T-cell (primary cell): ENCODE data around the gene HBEGF. TPM values are rescaled to one million over a fixed set of nuclear protein-coding genes. Genes with fewer than 3 reads are reported as not detected.
A peak's percentile ranks its signal among the peaks of the same experiment; 100 is the strongest.

ENCODE experiments used
- ATAC-seq, 4 experiments: fragments of 200-7000 bp in 3 of 4; fragments of 150-1000 bp in 1 of 4; cut with Tn5 transposase; replicated peaks in 1 of 4; 1 replicate in 3 of 4; 2 replicates in 1 of 4; pipeline ENCODE4 v1.10.0; 2021; ENCODE audit warnings: moderate library complexity in 3 of 4, mild to moderate bottlenecking in 2 of 4, moderate number of reproducible peaks in 1 of 4
- CTCF ChIA-PET, 2 donors: fragments of 300-600 bp; sonication (Branson Sonifier 250); formaldehyde crosslinking; loops; one replicate each; lab custom pipeline; 2022; ENCODE audit warnings: antibody characterized with exemption in 2 of 2; lab: Charles Lee
- POLR2A ChIA-PET, 2 donors: fragments of 300-600 bp; sonication (Branson Sonifier 250); formaldehyde crosslinking; loops; one replicate each; lab custom pipeline; 2022; ENCODE audit warnings: antibody characterized with exemption in 2 of 2; lab: Charles Lee
- DNase-seq, 35 experiments: peaks; one replicate each; pipeline versions ENCODE4 v3.0.0 to v3.0.0-alpha.2; 2013 to 2023
- H3K27ac ChIP-seq: one replicate; pipeline ENCODE4 v1.5.1; 2013; ENCODE audit warnings: low read length
- H3K27me3 ChIP-seq, 2 experiments: replicated peaks in 1 of 2; 1 replicate in 1 of 2; 2 replicates in 1 of 2; pipeline versions ENCODE4 v1.6.1 to v1.7.0; 2013; ENCODE audit warnings: low read length in 1 of 2, mixed read lengths in 1 of 2; ENCODE audit not compliant: control insufficient read depth in 2 of 2, insufficient read depth in 2 of 2; ENCODE audit errors: extremely low read depth in 1 of 2
- H3K36me3 ChIP-seq, 2 donors: 1 replicate in 1 of 2; 2 replicates in 1 of 2; pipeline versions ENCODE4 v1.6.1 to v1.7.0; 2013; ENCODE audit warnings: low read length in 1 of 2; ENCODE audit not compliant: control insufficient read depth in 2 of 2, insufficient read depth in 1 of 2; ENCODE audit errors: extremely low read depth in 1 of 2
- H3K4me1 ChIP-seq, 2 experiments: 1 replicate in 1 of 2; 2 replicates in 1 of 2; pipeline versions ENCODE4 v1.6.1 to v1.7.0; 2013; ENCODE audit warnings: low read length in 2 of 2, mixed read lengths in 1 of 2; ENCODE audit not compliant: insufficient read depth in 2 of 2, control insufficient read depth in 1 of 2; ENCODE audit errors: extremely low read depth in 1 of 2
- H3K4me3 ChIP-seq, 2 donors: 1 replicate in 1 of 2; 2 replicates in 1 of 2; pipeline versions ENCODE4 v1.5.1 to v1.7.0; 2013; ENCODE audit warnings: mild to moderate bottlenecking in 2 of 2, low read length in 1 of 2, moderate library complexity in 1 of 2; ENCODE audit not compliant: control insufficient read depth in 1 of 2; ENCODE audit errors: extremely low read depth in 1 of 2
- H3K9me3 ChIP-seq: 2 replicates; pipeline ENCODE4 v1.7.0; 2013
- H3K27ac Mint-ChIP-seq, 2 donors: one replicate each; pipeline ENCODE4 v1.8.0; 2020 to 2021; ENCODE audit warnings: mild to moderate bottlenecking in 2 of 2, mixed read lengths in 2 of 2
- H3K27me3 Mint-ChIP-seq, 2 donors: one replicate each; pipeline ENCODE4 v1.8.0; 2021 to 2022; ENCODE audit warnings: mixed read lengths in 2 of 2
- H3K36me3 Mint-ChIP-seq: one replicate; pipeline ENCODE4 v1.8.0; 2021; ENCODE audit warnings: mixed read lengths
- H3K4me1 Mint-ChIP-seq, 3 donors: one replicate each; pipeline ENCODE4 v1.8.0; 2020 to 2022; ENCODE audit warnings: mixed read lengths in 3 of 3, mild to moderate bottlenecking in 1 of 3
- H3K4me3 Mint-ChIP-seq, 3 donors: one replicate each; pipeline ENCODE4 v1.8.0; 2020 to 2022; ENCODE audit warnings: mild to moderate bottlenecking in 3 of 3, mixed read lengths in 3 of 3, moderate library complexity in 3 of 3
- H3K9me3 Mint-ChIP-seq, 3 donors: one replicate each; pipeline ENCODE4 v1.8.0; 2020 to 2022; ENCODE audit warnings: mixed read lengths in 3 of 3
- WGBS: methylation state at CpG from one replicate; pipeline ENCODE4 v1.1.5; 2013; ENCODE audit warnings: missing lambda C conversion rate; ENCODE audit not compliant: insufficient coverage; 5-methylcytosine and 5-hydroxymethylcytosine counted together
- total RNA-seq, 35 experiments: library from RNA in 6 of 35; stranded (reverse) in 6 of 35; fragments of 120-200 nt in 1 of 35; gene quantifications; one replicate each; pipeline versions ENCODE4 v1.2.1 to v1.2.4 and lab custom pipeline; 2013 to 2026

Gene HBEGF
- total RNA-seq, 5 donors from 2014 or later (not counting 1 experiment from before 2014, with no cell fraction given): 0.47 to 2.8 (median 1.9) TPM

DNA sequence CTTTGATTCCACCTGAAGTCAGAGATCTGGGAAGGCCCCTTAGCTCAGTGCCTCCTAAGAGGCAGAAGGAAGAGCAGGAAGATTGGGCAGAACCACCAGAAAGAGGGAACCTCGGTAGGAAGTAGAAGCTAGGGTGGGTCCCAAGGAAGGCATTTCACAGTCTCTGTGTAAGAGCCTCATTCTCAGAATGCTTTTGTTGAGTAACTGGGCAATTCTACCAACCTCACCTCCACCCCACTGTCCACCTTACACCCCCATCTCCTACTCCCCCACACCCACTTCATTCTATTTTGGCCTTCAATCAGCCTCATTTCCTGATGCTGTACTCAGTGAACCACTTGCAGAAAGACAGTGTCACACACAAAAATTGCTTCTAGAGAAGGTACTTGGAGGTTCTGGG, 3.5 kb downstream of the HBEGF start:
- H3K27ac ChIP-seq: peak overlapping the region; percentile 44
- H3K36me3 Mint-ChIP-seq: no peaks in the 10 kb centered on the region
- no peaks in the 10 kb centered on the region for H3K9me3 ChIP-seq
- H3K27me3 ChIP-seq: peaks cover 0 to 9% of the 10 kb centered on the region in 2 experiments
- peak overlapping the region in 1 of 2 donors; percentile 32 for H3K4me3 ChIP-seq
- DNase-seq (no peak), ATAC-seq (no peak)
- no peaks in the 10 kb centered on the region for H3K27me3 Mint-ChIP-seq
- WGBS: no CpG with 5 or more reads among the region's 1 CpG
- H3K4me1 ChIP-seq: peaks cover 37 to 41% of the 10 kb centered on the region in 2 experiments
- ChIA-PET POLR2A (interaction anchor here in 1 of 2 donors (0.6 kb wide), 2 partner anchors 91 to 1854 kb away, joined by 3 to 9 read pairs; no protein-coding TSS in a partner anchor), CTCF (interaction anchor here (0.6 to 0.8 kb wide), 2 partner anchors 30 to 1076 kb away, joined by 3 to 4 read pairs; no protein-coding TSS in a partner anchor)
- H3K4me3 Mint-ChIP-seq: peak overlapping the region in 1 of 3 donors; percentile 66
- H3K4me1 Mint-ChIP-seq: peaks cover 49 to 58% (median 55%) of the 10 kb centered on the region in 3 donors
- no peaks in the 10 kb centered on the region for H3K36me3 ChIP-seq
- no peaks in the 10 kb centered on the region for H3K9me3 Mint-ChIP-seq
- peak overlapping the region; percentile 73 to 88 for H3K27ac Mint-ChIP-seq

DNA sequence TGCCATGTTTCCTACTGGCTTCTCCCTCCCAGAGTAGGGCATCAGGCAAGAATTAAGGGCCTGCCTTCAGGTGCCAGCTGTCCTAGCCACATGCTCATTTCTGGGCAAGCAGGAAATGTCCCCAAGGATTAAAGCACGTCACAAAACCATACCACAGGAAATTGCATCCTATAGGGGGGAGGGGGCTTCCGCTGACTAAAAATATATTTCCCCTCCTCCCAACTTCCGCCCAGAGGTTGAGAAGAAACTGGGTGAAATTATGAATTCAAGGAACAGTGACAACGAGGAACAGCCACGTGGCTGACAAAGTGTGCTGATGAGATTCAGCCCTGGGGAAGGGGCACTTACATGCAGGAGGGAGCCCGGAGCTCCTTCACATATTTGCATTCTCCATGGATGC, 4.1 kb downstream of the HBEGF start:
- Histone ChIP-seq H3K4me3 (peak overlapping the region in 1 of 2 donors; percentile 3), H3K36me3 (peaks cover 0 to 3% of the 10 kb centered on the region in 2 donors), H3K4me1 (peaks cover 35 to 40% of the 10 kb centered on the region in 2 experiments), H3K27me3 (peaks cover 0 to 9% of the 10 kb centered on the region in 2 experiments), H3K9me3 (no peaks in the 10 kb centered on the region), H3K27ac (peak overlapping the region; percentile 44)
- Mint-ChIP-seq H3K36me3 (no peaks in the 10 kb centered on the region), H3K27me3 (no peaks in the 10 kb centered on the region), H3K27ac (peak overlapping the region; percentile 73 to 88), H3K9me3 (no peaks in the 10 kb centered on the region), H3K4me1 (peaks cover 46 to 54% (median 53%) of the 10 kb centered on the region in 3 donors), H3K4me3 (peak overlapping the region in 2 of 3 donors; percentile 40 to 66)
- DNase-seq (peak in 21 of 35 experiments; percentile 13 to 52 (median 21)), ATAC-seq (peak in 1 of 4 experiments; percentile 40)
- WGBS: 27% methylated on average over 3 of the region's 6 CpGs
- ChIA-PET POLR2A (interaction anchor here in 1 of 2 donors (0.6 kb wide), 1 partner anchor 1855 kb away, joined by 3 read pairs; no protein-coding TSS in a partner anchor), CTCF (interaction anchor here in 1 of 2 donors (0.5 to 1.2 kb wide), 2 partner anchors 10 to 11 kb away, joined by 3 to 4 read pairs; no protein-coding TSS in a partner anchor)

GRCh38 chr5:140341591-140341990, 4.8 kb downstream of the HBEGF start:
- H3K36me3 ChIP-seq: peaks cover 0 to 5% of the 10 kb centered on the region in 2 donors
- ATAC-seq (no peak), DNase-seq (no peak)
- no peaks in the 10 kb centered on the region for H3K9me3 ChIP-seq
- WGBS: 100% methylated on average over 2 of the region's 5 CpGs
- POLR2A ChIA-PET: no interaction called here
- H3K27me3 ChIP-seq: peaks cover 0 to 9% of the 10 kb centered on the region in 2 experiments
- Mint-ChIP-seq H3K36me3 (no peaks in the 10 kb centered on the region), H3K4me3 (peak overlapping the region in 1 of 3 donors; percentile 66), H3K27ac (peak overlapping the region in 1 of 2 donors; percentile 73), H3K27me3 (no peaks in the 10 kb centered on the region), H3K9me3 (no peaks in the 10 kb centered on the region), H3K4me1 (peaks cover 42 to 49% (median 48%) of the 10 kb centered on the region in 3 donors)
- CTCF ChIA-PET: interaction anchor here in 1 of 2 donors (1.2 kb wide), 1 partner anchor 10 kb away, joined by 4 read pairs; no protein-coding TSS in a partner anchor
- H3K4me3 ChIP-seq: no peak overlapping the region
- peaks cover 31 to 33% of the 10 kb centered on the region in 2 experiments for H3K4me1 ChIP-seq
- H3K27ac ChIP-seq: no peak overlapping the region

DNA sequence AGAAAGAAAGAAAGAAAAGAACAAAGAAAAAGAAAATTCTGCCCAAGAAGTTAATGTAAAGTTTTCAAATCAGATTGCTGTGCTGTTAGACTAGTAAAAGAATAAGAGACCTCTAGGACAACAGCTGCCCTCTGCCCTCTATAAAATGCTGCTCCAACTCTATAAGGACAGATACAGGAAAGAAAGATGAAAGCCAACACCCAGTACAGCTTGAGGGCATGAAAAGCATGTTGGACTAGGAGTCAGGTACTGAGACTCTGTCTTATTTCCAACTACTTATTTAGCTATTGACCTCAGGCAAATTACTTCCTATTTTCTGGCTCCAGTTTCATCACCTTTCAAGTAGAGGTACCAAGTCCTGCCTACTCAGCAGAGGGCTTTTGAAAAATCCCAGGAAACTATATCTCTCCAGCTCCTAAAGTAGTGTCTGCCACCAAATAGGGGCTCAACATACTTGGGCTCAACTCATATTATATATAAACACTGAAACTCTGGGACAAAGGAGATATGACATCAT, 5.7 kb downstream of the HBEGF start:
- ChIA-PET CTCF (interaction anchor here in 1 of 2 donors (1.2 kb wide), 1 partner anchor 11 kb away, joined by 4 read pairs; no protein-coding TSS in a partner anchor), POLR2A (no interaction called here)
- Mint-ChIP-seq H3K4me3 (no peak overlapping the region), H3K9me3 (no peaks in the 10 kb centered on the region), H3K27me3 (no peaks in the 10 kb centered on the region), H3K36me3 (no peaks in the 10 kb centered on the region), H3K4me1 (peaks cover 40 to 52% (median 48%) of the 10 kb centered on the region in 3 donors), H3K27ac (no peak overlapping the region)
- H3K4me3 ChIP-seq: no peak overlapping the region
- H3K36me3 ChIP-seq: peaks cover 0 to 5% of the 10 kb centered on the region in 2 donors
- H3K9me3 ChIP-seq: no peaks in the 10 kb centered on the region
- DNase-seq (no peak), ATAC-seq (no peak)
- H3K4me1 ChIP-seq: peaks cover 27 to 31% of the 10 kb centered on the region in 2 experiments
- peaks cover 0 to 5% of the 10 kb centered on the region in 2 experiments for H3K27me3 ChIP-seq
- H3K27ac ChIP-seq: no peak overlapping the region

DNA sequence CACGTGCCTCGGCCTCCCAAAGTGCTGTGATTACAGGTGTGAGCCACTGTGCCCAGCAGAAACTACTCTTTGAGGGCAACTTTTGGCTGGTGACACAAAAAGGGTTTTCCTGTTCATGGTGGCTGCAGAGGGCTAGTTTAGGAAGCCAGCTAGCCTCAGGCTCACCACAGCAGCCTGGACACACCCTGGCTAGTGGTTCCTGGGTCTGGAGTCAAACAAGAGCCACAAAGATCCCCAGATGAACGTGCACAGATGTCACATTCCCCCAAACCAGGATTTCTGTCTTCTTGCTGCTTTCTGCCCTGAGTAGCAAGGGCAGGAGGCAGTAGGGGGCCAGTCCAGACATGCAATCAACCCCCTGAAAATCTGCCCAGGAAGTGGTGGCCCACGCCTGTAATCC, 6.8 kb downstream of the HBEGF start:
- no peak overlapping the region for H3K27ac ChIP-seq
- POLR2A ChIA-PET: interaction anchor here in 1 of 2 donors (0.7 kb wide), 1 partner anchor 824 kb away, joined by 3 read pairs; no protein-coding TSS in a partner anchor
- WGBS: 72% methylated on average over 2 of the region's 4 CpGs
- peaks cover 0 to 5% of the 10 kb centered on the region in 2 donors for H3K36me3 ChIP-seq
- H3K4me1 ChIP-seq: peaks cover 25 to 26% of the 10 kb centered on the region in 2 experiments
- H3K9me3 ChIP-seq: no peaks in the 10 kb centered on the region
- H3K4me3 Mint-ChIP-seq: no peak overlapping the region
- no peaks in the 10 kb centered on the region for H3K27me3 Mint-ChIP-seq
- H3K36me3 Mint-ChIP-seq: peaks cover under 1% of the 10 kb centered on the region
- no peaks in the 10 kb centered on the region for H3K9me3 Mint-ChIP-seq
- ATAC-seq: no peak
- H3K4me3 ChIP-seq: no peak overlapping the region
- no peak for DNase-seq
- CTCF ChIA-PET: no interaction called here
- no peak overlapping the region for H3K27ac Mint-ChIP-seq
- peaks cover 35 to 42% (median 41%) of the 10 kb centered on the region in 3 donors for H3K4me1 Mint-ChIP-seq
- H3K27me3 ChIP-seq: peaks cover 0 to 3% of the 10 kb centered on the region in 2 experiments

DNA sequence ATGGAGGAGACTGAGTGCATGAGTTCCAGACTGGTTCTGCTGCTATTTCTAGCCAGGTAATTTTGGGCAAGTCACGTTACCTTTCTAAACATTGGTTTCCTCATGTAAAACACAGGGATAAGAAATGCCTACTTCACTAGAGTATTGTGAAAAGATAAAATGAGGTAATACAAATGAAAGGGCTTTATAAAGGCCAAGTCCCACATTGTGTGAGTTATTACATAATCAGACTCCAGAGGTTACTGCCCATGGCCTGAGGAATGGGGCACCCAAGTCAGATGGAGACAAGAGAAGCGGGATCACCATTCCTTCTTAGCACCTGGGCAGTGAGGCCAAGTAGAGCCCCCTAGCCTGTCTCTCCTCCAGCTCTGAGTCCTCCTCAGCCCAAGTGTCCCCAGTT, 7.5 kb downstream of the HBEGF start:
- H3K4me1 Mint-ChIP-seq: peaks cover 30 to 36% (median 35%) of the 10 kb centered on the region in 3 donors
- no peak overlapping the region for H3K27ac ChIP-seq
- ChIA-PET CTCF (no interaction called here), POLR2A (no interaction called here)
- H3K36me3 Mint-ChIP-seq: peaks cover 5% of the 10 kb centered on the region
- peaks cover 0 to 5% of the 10 kb centered on the region in 2 donors for H3K36me3 ChIP-seq
- no peak overlapping the region for H3K4me3 ChIP-seq
- H3K9me3 Mint-ChIP-seq: no peaks in the 10 kb centered on the region
- H3K9me3 ChIP-seq: no peaks in the 10 kb centered on the region
- H3K27me3 ChIP-seq: peaks cover 0 to 3% of the 10 kb centered on the region in 2 experiments
- no peak for DNase-seq
- 100% methylated on average over 1 of the region's 2 CpGs for WGBS
- H3K4me3 Mint-ChIP-seq: no peak overlapping the region
- H3K27me3 Mint-ChIP-seq: no peaks in the 10 kb centered on the region
- H3K27ac Mint-ChIP-seq: no peak overlapping the region
- ATAC-seq: no peak
- H3K4me1 ChIP-seq: peaks cover 20 to 25% of the 10 kb centered on the region in 2 experiments
